Calu3 (cell line): ENCODE data around the gene SLC6A20. TPM values are rescaled to one million over a fixed set of nuclear protein-coding genes. Genes with fewer than 3 reads are reported as not detected.

Experiments
- BruUV-seq: library from RNA; stranded (reverse); fragments of 400-500 nt; replicated peaks from 2 replicates; lab custom pipeline; 2021; lab: Mats Ljungman, UMichigan
- CTCF ChIA-PET: fragments of 300-600 bp; sonication (Branson Sonifier 250); formaldehyde crosslinking; loops from one replicate; lab custom pipeline; 2022; ENCODE audit warnings: antibody characterized with exemption; lab: Charles Lee
- DNase-seq: peaks from one replicate; pipeline ENCODE4 v3.0.0; 2022
- H3K27ac Mint-ChIP-seq: one replicate; pipeline ENCODE4 v1.8.0; 2022; ENCODE audit warnings: mixed read lengths; ENCODE audit not compliant: unreplicated experiment
- H3K27me3 Mint-ChIP-seq: one replicate; pipeline ENCODE4 v1.8.0; 2022; ENCODE audit warnings: mixed read lengths; ENCODE audit not compliant: unreplicated experiment
- H3K36me3 Mint-ChIP-seq: one replicate; pipeline ENCODE4 v1.8.0; 2022; ENCODE audit warnings: mild to moderate bottlenecking, moderate library complexity, mixed read lengths; ENCODE audit not compliant: insufficient read depth, unreplicated experiment
- H3K4me1 Mint-ChIP-seq: one replicate; pipeline ENCODE4 v1.8.0; 2022; ENCODE audit warnings: mild to moderate bottlenecking, low read depth, mixed read lengths; ENCODE audit not compliant: unreplicated experiment
- H3K4me3 Mint-ChIP-seq: one replicate; pipeline ENCODE4 v1.8.0; 2022; ENCODE audit warnings: mild to moderate bottlenecking, low read depth, moderate library complexity, mixed read lengths; ENCODE audit not compliant: unreplicated experiment
- H3K9me3 Mint-ChIP-seq: one replicate; pipeline ENCODE4 v1.8.0; 2022; ENCODE audit warnings: low read depth, mixed read lengths; ENCODE audit not compliant: unreplicated experiment
- CTCF ChIP-seq: fragments of 200-600 bp; IDR thresholded peaks from one replicate; pipeline ENCODE4 v1.8.0; 2022; ENCODE audit warnings: antibody characterized with exemption; ENCODE audit not compliant: unreplicated experiment
- intact Hi-C: fragments of 100-400 bp; cut with micrococcal nuclease; formaldehyde crosslinking; loops from one replicate; pipeline ENCODE4 v1.10.0; 2022; ENCODE audit not compliant: unreplicated experiment
- total RNA-seq: library from RNA; stranded (reverse); gene quantifications from 2 replicates; pipeline ENCODE4 v1.2.3, GENCODE V29; 2022

The SLC6A20 gene
- total RNA-seq, 1 experiment from 2014 or later: 2.1 TPM

GRCh38 chr3:45790596-45790995, 5.7 kb downstream of the SLC6A20 start:
- TF ChIP-seq CTCF: no peak
- Mint-ChIP-seq H3K9me3 (no peaks in the 10 kb centered on the region), H3K4me1 (peaks cover 23% of the 10 kb centered on the region), H3K27me3 (peaks cover 56% of the 10 kb centered on the region), H3K36me3 (peaks cover 6% of the 10 kb centered on the region), H3K27ac (no peak overlapping the region), H3K4me3 (no peak overlapping the region)
- DNase-seq: no peak
- intact Hi-C loops: no loop called here
- CTCF ChIA-PET: no interaction called here
- no TSS peak for BruUV-seq

GRCh38 chr3:45789235-45789812, 7.0 kb downstream of the SLC6A20 start:
- DNase-seq: no peak
- Mint-ChIP-seq H3K4me3 (no peak overlapping the region), H3K36me3 (no peaks in the 10 kb centered on the region), H3K27me3 (peaks cover 56% of the 10 kb centered on the region), H3K27ac (no peak overlapping the region), H3K4me1 (peaks cover 12% of the 10 kb centered on the region), H3K9me3 (no peaks in the 10 kb centered on the region)
- intact Hi-C loops: no loop called here
- CTCF ChIA-PET: no interaction called here
- no TSS peak for BruUV-seq
- TF ChIP-seq CTCF: no peak

- no peak for TF ChIP-seq CTCF
- intact Hi-C loops: no loop called here
- H3K27me3 Mint-ChIP-seq: peaks cover 55% of the 10 kb centered on the region
These were observed 8.8 kb downstream of the SLC6A20 start for GRCh38 chr3:45787551-45787950.

GRCh38 chr3:45786801-45787495, 9.4 kb downstream of the SLC6A20 start:
- no peak for DNase-seq
- Mint-ChIP-seq H3K4me1 (no peaks in the 10 kb centered on the region), H3K9me3 (no peaks in the 10 kb centered on the region), H3K4me3 (no peak overlapping the region), H3K27me3 (peaks cover 54% of the 10 kb centered on the region), H3K27ac (no peak overlapping the region), H3K36me3 (no peaks in the 10 kb centered on the region)
- CTCF ChIA-PET: no interaction called here
- intact Hi-C loops: no loop called here
- TF ChIP-seq CTCF: no peak
- BruUV-seq: no TSS peak

More at GRCh38 chr3:45787551-45787950, 8.8 kb downstream of the SLC6A20 start:
- DNase-seq: no peak
- no peaks in the 10 kb centered on the region for H3K4me1 Mint-ChIP-seq
- CTCF ChIA-PET: interaction anchor here (0.7 kb wide), 1 partner anchor 1824 kb away, joined by 3 read pairs; no protein-coding TSS in a partner anchor
- no TSS peak for BruUV-seq
- H3K27ac Mint-ChIP-seq: no peak overlapping the region
- no peaks in the 10 kb centered on the region for H3K9me3 Mint-ChIP-seq
- no peak overlapping the region for H3K4me3 Mint-ChIP-seq
- no peaks in the 10 kb centered on the region for H3K36me3 Mint-ChIP-seq
